BJ (cell line): ENCODE data around the gene KIF5A. TPM values are rescaled to one million over a fixed set of nuclear protein-coding genes. Genes with fewer than 3 reads are reported as not detected.
"Not testable (repeated sequence)": the region's sequence is repeated elsewhere in the genome, so short reads cannot be mapped to it uniquely, and the experiment has no call there.

Experiments
- CTCF ChIA-PET: fragments of 350-600 bp; formaldehyde crosslinking; extraction: SDS; loops from one replicate; lab custom pipeline; 2021; ENCODE audit warnings: antibody characterized with exemption, inconsistent platforms; lab: Yijun Ruan, JAX
- POLR2A ChIA-PET: fragments of 300-600 bp; sonication (Branson Sonifier 250); formaldehyde crosslinking; extraction: SDS; loops from one replicate; lab custom pipeline; 2021; ENCODE audit warnings: antibody characterized with exemption; lab: Charles Lee
- DNase-seq: peaks from one replicate; pipeline ENCODE4 v3.0.0-alpha.2; 2011; ENCODE audit warnings: low read depth
- H3K27me3 ChIP-seq: 2 replicates; pipeline ENCODE4 v1.6.0; 2011; ENCODE audit warnings: low read length; ENCODE audit not compliant: control insufficient read depth, insufficient read depth
- H3K36me3 ChIP-seq: 2 replicates; pipeline ENCODE4 v1.5.1; 2011; ENCODE audit warnings: low read length; ENCODE audit not compliant: control insufficient read depth, insufficient read depth
- H3K4me3 ChIP-seq: 2 replicates; pipeline ENCODE4 v1.5.1; 2011; ENCODE audit warnings: low read depth, mild to moderate bottlenecking, control low read depth, low read length
- polyA plus RNA-seq: library from polyadenylated mRNA; depleted of rRNA; stranded (reverse); fragments of >200 nt; gene quantifications from 2 replicates; pipeline ENCODE4 v1.2.3, GENCODE V29; 2011
- TF ChIP-seq, protein P1 (sequence below): IDR thresholded peaks from 2 replicates; pipeline ENCODE4 v1.5.1; 2011; ENCODE audit warnings: low read depth, mild to moderate bottlenecking, control low read depth, inconsistent platforms, low read length, moderate library complexity; ENCODE audit not compliant: insufficient read depth

The KIF5A gene
- polyA plus RNA-seq, 1 experiment, result 0.64 TPM

DNA sequence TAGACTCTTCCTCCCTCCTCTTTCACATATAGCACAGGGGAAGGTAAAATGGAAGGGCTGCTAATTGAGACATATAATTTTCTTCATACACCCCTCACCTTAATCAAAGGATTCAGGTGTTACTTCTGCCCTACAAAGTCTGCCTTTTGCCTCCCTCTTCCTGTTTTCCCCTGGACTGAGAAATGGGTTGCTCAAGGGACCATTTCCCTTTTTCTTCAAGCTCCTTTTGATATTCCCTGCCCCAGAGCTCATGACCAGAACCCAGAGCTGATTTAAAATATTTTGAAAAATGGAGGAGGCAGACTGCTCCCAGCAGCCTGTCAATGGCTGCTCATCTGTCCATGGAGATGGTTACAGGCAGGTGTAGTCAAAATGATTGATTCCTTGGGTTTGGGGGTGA lies 34.8 kb downstream of the KIF5A start:
- H3K27me3 ChIP-seq, result peaks cover 1% of the 10 kb centered on the region; the same call in 1 of the 2 replicates
- CTCF ChIA-PET, result interaction anchor here (0.8 to 8.4 kb wide), 11 partner anchors 8 to 149 kb away, joined by 3 to 257 read pairs (median 21); partner anchors contain the start of genes ARHGEF25 and B4GALNT1
- POLR2A ChIA-PET, result interaction anchor here (0.6 kb wide), 1 partner anchor 122 kb away, joined by 3 read pairs; no protein-coding TSS in a partner anchor

DNA sequence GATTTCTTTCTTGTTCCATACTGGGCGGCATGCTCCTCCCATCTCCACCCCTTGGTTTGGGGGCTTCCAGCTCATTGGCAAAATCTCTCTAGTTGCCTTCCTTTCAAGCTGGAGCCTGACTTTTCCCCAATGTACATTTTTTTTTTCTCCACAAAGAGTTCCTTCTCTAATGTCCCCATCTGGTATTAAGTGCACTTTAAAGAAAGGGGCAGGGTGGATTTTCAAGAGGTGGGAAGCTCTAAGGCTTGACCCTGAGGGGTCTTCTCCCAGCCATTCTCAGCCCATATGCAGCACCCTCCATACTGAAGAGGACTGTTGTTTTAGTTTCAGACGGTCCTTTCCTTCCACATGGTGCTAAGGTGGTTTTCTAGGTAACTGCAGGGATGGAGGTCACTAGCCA lies 35.3 kb downstream of the KIF5A start:
- Histone ChIP-seq H3K36me3 (no peaks in the 10 kb centered on the region; the same call in 1 of the 2 replicates), H3K4me3 (no peak overlapping the region), H3K27me3 (peaks cover 1% of the 10 kb centered on the region; the same call in 1 of the 2 replicates)
- ChIA-PET POLR2A (no interaction called here), CTCF (interaction anchor here (0.8 to 8.4 kb wide), 9 partner anchors 8 to 126 kb away, joined by 3 to 257 read pairs (median 33); partner anchors contain the start of genes ARHGEF25 and B4GALNT1)
- no peak for DNase-seq
- TF ChIP-seq, protein P1, sequence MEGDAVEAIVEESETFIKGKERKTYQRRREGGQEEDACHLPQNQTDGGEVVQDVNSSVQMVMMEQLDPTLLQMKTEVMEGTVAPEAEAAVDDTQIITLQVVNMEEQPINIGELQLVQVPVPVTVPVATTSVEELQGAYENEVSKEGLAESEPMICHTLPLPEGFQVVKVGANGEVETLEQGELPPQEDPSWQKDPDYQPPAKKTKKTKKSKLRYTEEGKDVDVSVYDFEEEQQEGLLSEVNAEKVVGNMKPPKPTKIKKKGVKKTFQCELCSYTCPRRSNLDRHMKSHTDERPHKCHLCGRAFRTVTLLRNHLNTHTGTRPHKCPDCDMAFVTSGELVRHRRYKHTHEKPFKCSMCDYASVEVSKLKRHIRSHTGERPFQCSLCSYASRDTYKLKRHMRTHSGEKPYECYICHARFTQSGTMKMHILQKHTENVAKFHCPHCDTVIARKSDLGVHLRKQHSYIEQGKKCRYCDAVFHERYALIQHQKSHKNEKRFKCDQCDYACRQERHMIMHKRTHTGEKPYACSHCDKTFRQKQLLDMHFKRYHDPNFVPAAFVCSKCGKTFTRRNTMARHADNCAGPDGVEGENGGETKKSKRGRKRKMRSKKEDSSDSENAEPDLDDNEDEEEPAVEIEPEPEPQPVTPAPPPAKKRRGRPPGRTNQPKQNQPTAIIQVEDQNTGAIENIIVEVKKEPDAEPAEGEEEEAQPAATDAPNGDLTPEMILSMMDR, result no peak

More for the DNA sequence above, 34.8 kb downstream of the KIF5A start:
- TF ChIP-seq, protein P1, result no peak
- H3K4me3 ChIP-seq, result no peak overlapping the region
- H3K36me3 ChIP-seq, result no peaks in the 10 kb centered on the region; the same call in 1 of the 2 replicates
- DNase-seq, result no peak

DNA sequence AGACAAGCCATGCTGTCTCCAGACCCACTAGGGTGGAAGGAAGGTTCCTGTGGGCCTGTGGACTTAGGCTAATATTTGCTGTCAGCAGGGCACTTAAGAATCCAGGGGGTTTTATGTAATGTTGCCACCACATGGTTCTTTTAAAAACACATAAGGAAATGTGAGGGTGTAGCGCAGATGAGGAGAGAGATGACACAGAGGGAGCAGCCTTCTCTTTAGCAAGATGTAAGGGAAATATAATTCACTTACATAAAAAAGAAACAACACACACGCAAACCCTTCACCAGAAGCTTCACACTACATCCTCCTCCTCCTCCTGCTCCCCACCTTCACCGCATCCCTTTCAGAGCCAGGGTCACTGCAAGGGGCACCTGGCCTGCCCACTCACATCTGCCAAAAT lies 36.3 kb downstream of the KIF5A start:
- H3K4me3 ChIP-seq, result no peak overlapping the region
- TF ChIP-seq, protein P1, result no peak
- DNase-seq, result no peak
- CTCF ChIA-PET, result interaction anchor here (4.3 to 8.4 kb wide), 3 partner anchors 13 to 41 kb away, joined by 51 to 257 read pairs (median 56); partner anchors contain the start of genes ARHGEF25 and B4GALNT1
- POLR2A ChIA-PET, result no interaction called here
- H3K36me3 ChIP-seq, result no peaks in the 10 kb centered on the region
- peaks cover 1% of the 10 kb centered on the region; the same call in 1 of the 2 replicates for H3K27me3 ChIP-seq

DNA sequence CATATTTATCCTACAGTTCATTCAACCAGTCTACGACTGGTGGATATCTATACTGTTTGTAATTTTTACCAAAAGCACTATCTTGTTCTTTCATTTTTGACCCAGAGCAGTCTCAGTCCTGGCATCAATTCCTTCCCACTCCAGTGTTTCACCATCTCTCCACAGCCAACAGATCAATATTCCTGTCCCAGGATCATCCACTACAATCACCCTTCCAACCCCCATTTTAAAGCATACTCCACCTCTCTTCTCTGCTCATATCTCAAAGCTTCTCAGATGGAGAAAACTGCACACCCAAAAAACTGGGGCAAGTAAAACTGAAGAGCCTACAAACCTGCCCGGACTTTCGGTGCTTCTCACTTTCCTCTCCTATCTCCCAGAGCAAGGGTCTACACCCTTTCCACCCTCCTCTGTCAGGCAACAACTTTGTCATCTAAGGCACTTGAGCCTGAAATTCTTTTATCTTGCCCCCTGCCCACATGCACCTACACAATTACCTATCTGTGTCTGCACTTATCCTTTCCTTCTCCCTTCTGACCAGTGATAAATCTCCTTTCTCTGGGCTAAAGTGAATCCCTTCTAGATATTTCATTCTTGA lies 37.1 kb downstream of the KIF5A start:
- POLR2A ChIA-PET, result no interaction called here
- CTCF ChIA-PET, result interaction anchor here (4.6 kb wide), 1 partner anchor 14 kb away, joined by 56 read pairs; no protein-coding TSS in a partner anchor

DNA sequence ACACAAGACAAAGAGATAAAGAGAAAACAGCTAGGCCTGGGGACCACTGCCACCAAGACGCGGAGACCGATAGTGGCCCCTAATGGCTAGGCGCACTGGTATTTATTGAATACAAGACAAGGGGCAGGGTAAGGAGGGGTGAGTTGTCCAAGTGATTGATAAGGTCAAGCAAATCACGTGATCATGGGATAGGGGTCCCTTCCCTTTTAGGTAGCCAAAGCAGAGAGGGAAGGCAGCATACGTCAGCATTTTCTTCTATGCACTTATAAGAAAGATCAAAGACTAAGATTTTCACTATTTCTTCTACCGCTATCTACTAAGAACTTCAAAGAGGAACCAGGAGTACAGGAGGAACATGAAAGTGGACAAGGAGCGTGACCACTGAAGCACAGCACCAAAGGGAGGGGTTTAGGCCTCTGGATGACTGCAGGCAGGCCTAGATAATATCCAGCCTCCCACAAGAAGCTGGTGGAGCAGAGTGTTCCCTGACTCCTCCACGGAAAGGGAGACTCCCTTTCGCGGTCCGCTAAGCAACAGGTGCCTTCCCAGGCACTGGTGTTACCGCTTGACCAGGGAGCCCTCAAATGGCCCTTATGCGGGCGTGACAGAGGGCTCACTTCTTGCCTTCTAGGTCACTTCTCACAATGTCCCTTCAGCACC lies 39.2 kb downstream of the KIF5A start:
- CTCF ChIA-PET, result interaction anchor here (1.0 to 3.2 kb wide), 6 partner anchors 24 to 130 kb away, joined by 3 to 8 read pairs (median 4); partner anchors contain the start of genes B4GALNT1 and GLI1
- H3K36me3 ChIP-seq, result not testable (repeated sequence)

More for the DNA sequence above, 37.1 kb downstream of the KIF5A start:
- Histone ChIP-seq H3K27me3 (peaks cover 1% of the 10 kb centered on the region; the same call in 1 of the 2 replicates), H3K4me3 (no peak overlapping the region), H3K36me3 (no peaks in the 10 kb centered on the region)
- TF ChIP-seq, protein P1, result no peak
- DNase-seq, result no peak

More for the DNA sequence above, 39.2 kb downstream of the KIF5A start:
- POLR2A ChIA-PET, H3K4me3 ChIP-seq, H3K27me3 ChIP-seq, DNase-seq: not testable (repeated sequence)
